ENCODE data around the gene SDC3.

Gene SDC3

GRCh38 chr1:30848130-30848529 lies 60.4 kb downstream of the SDC3 start:
- Histone ChIP-seq H3F3A (ENCODE audit: control insufficient read depth, insufficient read depth) (no peaks in the 10 kb centered on the region), H3K9me3 (ENCODE audit: control insufficient read depth, insufficient read depth, low read length) (no peaks in the 10 kb centered on the region), H3K36me3 (ENCODE audit: control insufficient read depth, low read length) (no peaks in the 10 kb centered on the region), H3K4me2 (ENCODE audit: low read length) (no peak overlapping the region), H3K27ac (ENCODE audit: low read depth, low read length) (no peak overlapping the region), H3K4me1 (ENCODE audit: control insufficient read depth, low read length) (peaks cover 10% of the 10 kb centered on the region), H3K9me2 (replicated peaks; ENCODE audit: control insufficient read depth, low read length) (no peaks in the 10 kb centered on the region), H3K79me2 (ENCODE audit: control insufficient read depth, low read length) (no peaks in the 10 kb centered on the region), H3K27me3 (ENCODE audit: control insufficient read depth, low read length) (peaks cover 38% of the 10 kb centered on the region), H3K4me3 (ENCODE audit: low read length) (no peak overlapping the region), H4K20me1 (ENCODE audit: control insufficient read depth, insufficient read depth, low read depth, low read length) (peaks cover 4% of the 10 kb centered on the region; the same call in 1 of the 2 replicates)
- TF ChIP-seq CTCF (IDR thresholded peaks at IDR 0.05; ENCODE audit: low read depth, low read length, poor library complexity, severe bottlenecking) = no peak
- TF ChIP-seq EZH2phosphoT487 (IDR thresholded peaks at IDR 0.05; ENCODE audit: borderline replicate concordance, low read length) = no peak

- no peaks in the 10 kb centered on the region for H3F3A ChIP-seq (ENCODE audit: control insufficient read depth, insufficient read depth)
- peaks cover 38% of the 10 kb centered on the region for H3K27me3 ChIP-seq (ENCODE audit: control insufficient read depth, low read length)
- H4K20me1 ChIP-seq (ENCODE audit: control insufficient read depth, insufficient read depth, low read depth, low read length) = peaks cover 4% of the 10 kb centered on the region; the same call in 1 of the 2 replicates
- H3K9me2 ChIP-seq (replicated peaks; ENCODE audit: control insufficient read depth, low read length) = no peaks in the 10 kb centered on the region
- H3K27ac ChIP-seq (ENCODE audit: low read depth, low read length) = no peak overlapping the region
- H3K4me3 ChIP-seq (ENCODE audit: low read length) = no peak overlapping the region
- H3K9me3 ChIP-seq (ENCODE audit: control insufficient read depth, insufficient read depth, low read length) = no peaks in the 10 kb centered on the region
- no peak for TF ChIP-seq EZH2phosphoT487 (IDR thresholded peaks at IDR 0.05; ENCODE audit: borderline replicate concordance, low read length)
- H3K79me2 ChIP-seq (ENCODE audit: control insufficient read depth, low read length) = no peaks in the 10 kb centered on the region
- no peaks in the 10 kb centered on the region for H3K36me3 ChIP-seq (ENCODE audit: control insufficient read depth, low read length)
- peaks cover 10% of the 10 kb centered on the region for H3K4me1 ChIP-seq (ENCODE audit: control insufficient read depth, low read length)
- no peak overlapping the region for H3K4me2 ChIP-seq (ENCODE audit: low read length)
These were observed 61.1 kb downstream of the SDC3 start for GRCh38 chr1:30847358-30847972.

- no peak overlapping the region for H3K4me3 ChIP-seq (ENCODE audit: low read length)
- H3K27me3 ChIP-seq (ENCODE audit: control insufficient read depth, low read length) = peaks cover 43% of the 10 kb centered on the region
These were observed 62.0 kb downstream of the SDC3 start for GRCh38 chr1:30846587-30846986.

More at GRCh38 chr1:30846587-30846986, 62.0 kb downstream of the SDC3 start:
- H3F3A ChIP-seq (ENCODE audit: control insufficient read depth, insufficient read depth) = no peaks in the 10 kb centered on the region
- no peaks in the 10 kb centered on the region for H3K9me2 ChIP-seq (replicated peaks; ENCODE audit: control insufficient read depth, low read length)
- no peak overlapping the region for H3K4me2 ChIP-seq (ENCODE audit: low read length)
- no peaks in the 10 kb centered on the region for H3K36me3 ChIP-seq (ENCODE audit: control insufficient read depth, low read length)
- TF ChIP-seq CTCF (IDR thresholded peaks at IDR 0.05; ENCODE audit: low read depth, low read length, poor library complexity, severe bottlenecking) (no peak), EZH2phosphoT487 (IDR thresholded peaks at IDR 0.05; ENCODE audit: borderline replicate concordance, low read length) (no peak)
- no peak overlapping the region for H3K27ac ChIP-seq (ENCODE audit: low read depth, low read length)
- H3K4me1 ChIP-seq (ENCODE audit: control insufficient read depth, low read length) = peaks cover 10% of the 10 kb centered on the region
- H4K20me1 ChIP-seq (ENCODE audit: control insufficient read depth, insufficient read depth, low read depth, low read length) = peaks cover 4% of the 10 kb centered on the region; the same call in 1 of the 2 replicates
- H3K9me3 ChIP-seq (ENCODE audit: control insufficient read depth, insufficient read depth, low read length) = no peaks in the 10 kb centered on the region
- H3K79me2 ChIP-seq (ENCODE audit: control insufficient read depth, low read length) = no peaks in the 10 kb centered on the region
